ENCODE results near the gene FAM237B. TPM values are rescaled to one million over a fixed set of nuclear protein-coding genes. Genes with fewer than 3 reads are reported as not detected.
"Not testable (repeated sequence)": the region's sequence is repeated elsewhere in the genome, so short reads cannot be mapped to it uniquely, and the experiment has no call there.

FAM237B gene
- not detected for total RNA-seq
- long read RNA-seq = 0 reads

GRCh38 chr7:90320801-90321494 is at the start of gene FAM237B:
Gene FAM237B, minus strand, starts transcription at chr7:90321304. Its CDS starts 1,556 bp downstream, at chr7:90319748.
- WGBS (ENCODE audit: insufficient coverage, low coverage, low lambda C conversion rate, missing lambda C conversion rate) = 8% methylated on average over 9 of the region's 62 CpGs
- peak in 1 of 3 donors; percentile 29 for DNase-seq
- peak; percentile 67 to 72 (median 70) for ATAC-seq
- Histone ChIP-seq H3K27ac (no peak within 1 kb of the TSS), H3K4me3 (peak within 1 kb of the TSS in 1 of 3 donors; percentile 26), H3K36me3 (no peaks in the 10 kb centered on the region), H3K9me3 (no peaks in the 10 kb centered on the region), H3K4me1 (peaks cover 0 to 8% (median 0%) of the 10 kb centered on the region in 4 donors), H3K27me3 (peaks cover 0 to 17% of the 10 kb centered on the region in 2 donors)
- TF ChIP-seq CTCF (IDR thresholded peaks at IDR 0.05) (no peak), POLR2A (IDR thresholded peaks at IDR 0.05) (no peak)
- intact Hi-C loops (cut with DNase I) = no loop called here

- Histone ChIP-seq H3K9me3 (no peaks in the 10 kb centered on the region), H3K27ac (no peak overlapping the region), H3K4me3 (no peak overlapping the region), H3K27me3 (no peaks in the 10 kb centered on the region), H3K4me1 (peaks cover 0 to 9% (median 4%) of the 10 kb centered on the region in 4 donors), H3K36me3 (peaks cover 0 to 22% (median 1%) of the 10 kb centered on the region in 4 donors)
- intact Hi-C loops (cut with DNase I) = no loop called here
- TF ChIP-seq POLR2A (IDR thresholded peaks at IDR 0.05) = no peak
- no peak for TF ChIP-seq CTCF (IDR thresholded peaks at IDR 0.05)
- ATAC-seq (no peak), DNase-seq (no peak)
These were observed 30.9 kb upstream of the FAM237B start for GRCh38 chr7:90351987-90352386.

- intact Hi-C loops (cut with DNase I); ATAC-seq; H3K36me3 ChIP-seq; DNase-seq; H3K9me3 ChIP-seq; H3K27me3 ChIP-seq; H3K4me3 ChIP-seq; H3K27ac ChIP-seq: not testable (repeated sequence)
- H3K4me1 ChIP-seq = peaks cover 0 to 13% (median 4%) of the 10 kb centered on the region in 4 donors
- WGBS (ENCODE audit: insufficient coverage, low coverage, low lambda C conversion rate, missing lambda C conversion rate) = 75% methylated on average over 3 of the region's 3 CpGs
These were observed 28.9 kb upstream of the FAM237B start for GRCh38 chr7:90350032-90350431.

GRCh38 chr7:90349305-90349704 is 28.2 kb upstream of the FAM237B start:
- no peak overlapping the region for H3K27ac ChIP-seq
- no peaks in the 10 kb centered on the region for H3K9me3 ChIP-seq
- whole genome bisulfite sequencing (ENCODE audit: insufficient coverage, low coverage, low lambda C conversion rate, missing lambda C conversion rate) = 95% methylated on average over 2 of the region's 4 CpGs
- intact Hi-C loops (cut with DNase I) = no loop called here
- DNase-seq (no peak), ATAC-seq (no peak)
- H3K27me3 ChIP-seq = no peaks in the 10 kb centered on the region
- H3K4me1 ChIP-seq = peaks cover 0 to 14% (median 4%) of the 10 kb centered on the region in 4 donors
- no peak overlapping the region for H3K4me3 ChIP-seq
- H3K36me3 ChIP-seq = no peaks in the 10 kb centered on the region
- TF ChIP-seq POLR2A (IDR thresholded peaks at IDR 0.05) (no peak), CTCF (IDR thresholded peaks at IDR 0.05) (no peak)

- Histone ChIP-seq H3K27me3 (no peaks in the 10 kb centered on the region), H3K36me3 (no peaks in the 10 kb centered on the region), H3K27ac (peak overlapping the region in 1 of 3 donors; percentile 95), H3K4me1 (peaks cover 0 to 14% (median 4%) of the 10 kb centered on the region in 4 donors), H3K9me3 (no peaks in the 10 kb centered on the region), H3K4me3 (peak overlapping the region in 2 of 3 donors; percentile 66 to 74)
- no peak for ATAC-seq
- DNase-seq = no peak
- TF ChIP-seq CTCF (IDR thresholded peaks at IDR 0.05) = no peak
- TF ChIP-seq POLR2A (IDR thresholded peaks at IDR 0.05) = no peak
- 35% methylated on average over 3 of the region's 4 CpGs for WGBS (ENCODE audit: insufficient coverage, low coverage, low lambda C conversion rate, missing lambda C conversion rate)
- intact Hi-C loops (cut with DNase I) = no loop called here
These were observed 26.7 kb upstream of the FAM237B start for GRCh38 chr7:90347759-90348158.
